HepG2 (cell line): ENCODE results near the gene SRP68. TPM values are rescaled to one million over a fixed set of nuclear protein-coding genes. Genes with fewer than 3 reads are reported as not detected.

Experiments
- ARID4A ChIP-seq: sonication (generic); formaldehyde crosslinking; IDR thresholded peaks from 2 replicates; pipeline ENCODE4 v1.5.0; 2020; ENCODE audit warnings: mild to moderate bottlenecking, missing genetic modification reagents, borderline replicate concordance
- CREM ChIP-seq, 2 experiments: sonication (generic) in 1 of 2; formaldehyde crosslinking in 1 of 2; IDR thresholded peaks; 2 replicates each; pipeline versions ENCODE4 v1.4.0 to v1.6.1; 2016 to 2020; ENCODE audit warnings: antibody characterized with exemption in 1 of 2, mild to moderate bottlenecking in 1 of 2, missing genetic modification reagents in 1 of 2
- CTCF ChIP-seq: sonication (generic); formaldehyde crosslinking; IDR thresholded peaks from 2 replicates; pipeline ENCODE4 v1.5.0; 2020; ENCODE audit warnings: mild to moderate bottlenecking, missing genetic modification reagents, moderate library complexity
- HNF4G ChIP-seq, 2 experiments: sonication (generic) in 1 of 2; formaldehyde crosslinking in 1 of 2; IDR thresholded peaks; 2 replicates each; pipeline versions ENCODE4 v1.4.0 to v1.6.1; 2011 to 2020; ENCODE audit warnings: borderline replicate concordance in 2 of 2, low read depth in 2 of 2, mild to moderate bottlenecking in 2 of 2, low read length in 1 of 2, missing genetic modification reagents in 1 of 2, moderate library complexity in 1 of 2
- MAFF ChIP-seq: IDR thresholded peaks from 2 replicates; pipeline ENCODE4 v1.6.1; 2011; ENCODE audit warnings: low read depth, low read length, improper control_type of control experiment
- MAX ChIP-seq: IDR thresholded peaks from 2 replicates; pipeline ENCODE4 v1.6.1; 2012; ENCODE audit warnings: inconsistent platforms
- NR3C1 ChIP-seq: sonication (generic); formaldehyde crosslinking; IDR thresholded peaks from 2 replicates; pipeline ENCODE4 v1.4.0; 2020; ENCODE audit warnings: missing genetic modification reagents
- SALL1 ChIP-seq: sonication (generic); formaldehyde crosslinking; IDR thresholded peaks from 2 replicates; pipeline ENCODE4 v1.8.0; 2022; ENCODE audit warnings: mild to moderate bottlenecking, missing genetic modification reagents
- SKI ChIP-seq: fragments of 450-650 bp; IDR thresholded peaks from one replicate; pipeline ENCODE4 v1.6.1; 2018; ENCODE audit warnings: mild to moderate bottlenecking; ENCODE audit not compliant: partially characterized antibody
- TFDP2 ChIP-seq: sonication (generic); formaldehyde crosslinking; IDR thresholded peaks from 2 replicates; pipeline ENCODE4 v1.4.0; 2020; ENCODE audit warnings: missing genetic modification reagents
- ZBTB33 ChIP-seq: sonication (generic); formaldehyde crosslinking; IDR thresholded peaks from 2 replicates; pipeline ENCODE4 v1.4.0; 2020; ENCODE audit warnings: missing genetic modification reagents
- ZNF136 ChIP-seq: sonication (generic); formaldehyde crosslinking; IDR thresholded peaks from 2 replicates; pipeline ENCODE4 v1.8.1; 2022; ENCODE audit warnings: low read depth, mild to moderate bottlenecking, moderate library complexity, missing genetic modification reagents
- ZNF451 ChIP-seq: sonication (generic); formaldehyde crosslinking; IDR thresholded peaks from 2 replicates; pipeline ENCODE4 v1.5.0; 2020; ENCODE audit warnings: mild to moderate bottlenecking, missing genetic modification reagents
- ZNF691 ChIP-seq: sonication (generic); formaldehyde crosslinking; IDR thresholded peaks from 2 replicates; pipeline ENCODE4 v1.4.0; 2020; ENCODE audit warnings: missing genetic modification reagents, low read depth, mild to moderate bottlenecking, borderline replicate concordance
- ZNF710 ChIP-seq: sonication (generic); formaldehyde crosslinking; IDR thresholded peaks from 2 replicates; pipeline ENCODE4 v1.5.0; 2020; ENCODE audit warnings: mild to moderate bottlenecking, missing genetic modification reagents, borderline replicate concordance
- polyA plus RNA-seq, 8 experiments: library from polyadenylated mRNA; depleted of rRNA in 3 of 8; stranded (reverse) in 7 of 8; unstranded in 1 of 8; fragments of >200 nt; fragmentation: Illumina TruSeq in 4 of 8; extraction: Trizol in 4 of 8; gene quantifications; 2 replicates each; pipeline versions ENCODE4 v1.2.1 to v1.2.3, GENCODE V29; 2011 to 2016; ENCODE audit warnings: low read depth in 4 of 8, missing spikeins in 1 of 8, mixed read lengths in 1 of 8; ENCODE audit not compliant: insufficient read depth in 1 of 8
- total RNA-seq, 5 experiments: library from RNA; depleted of rRNA; stranded (reverse); fragments of >200 nt; fragmentation: Illumina TruSeq; extraction: Trizol; gene quantifications; 2 replicates each; pipeline ENCODE4 v1.2.3, GENCODE V29; 2016; ENCODE audit warnings: low read depth in 1 of 5

Gene SRP68
- total and polyA plus RNA-seq, 2 of the 13 experiments (the other 11 are each of a cell fraction or from before 2014, with no cell fraction given): 39.8 to 74.3 TPM

- TF ChIP-seq HNF4G (IDR thresholded peaks at IDR 0.05; ENCODE audit: borderline replicate concordance, low read depth, low read length) (no peak), HNF4G (CRISPR knock-in tag; IDR thresholded peaks at IDR 0.05; ENCODE audit: borderline replicate concordance, low read depth) (no peak), NR3C1 (CRISPR knock-in tag) (no peak), MAFF (no peak), ZNF691 (CRISPR knock-in tag) (peak; percentile 24; the same call in 1 of the 2 replicates), ZNF451 (no peak), CTCF (CRISPR knock-in tag) (0 out of 2 replicates have a peak, but pooled peaks have one; percentile 8), ZNF710 (CRISPR knock-in tag) (peak; percentile 35; the same call in 1 of the 2 replicates), ARID4A (peak; percentile 40; the same call in 1 of the 2 replicates), ZBTB33 (no peak), TFDP2 (CRISPR knock-in tag) (0 out of 2 replicates have a peak, but pooled peaks have one; percentile 12), SKI (peak; percentile 70), CREM (IDR thresholded peaks at IDR 0.05) (peak; percentile 25; the same call in 1 of the 2 replicates), CREM (CRISPR knock-in tag; IDR thresholded peaks at IDR 0.05) (no peak), MAX (peak; percentile 71), ZNF136 (CRISPR knock-in tag) (0 out of 2 replicates have a peak, but pooled peaks have one; percentile 16), SALL1 (CRISPR knock-in tag) (peak; percentile 74)
Measured at GRCh38 chr17:75998327-75998795, 74.0 kb downstream of the SRP68 start (continued).
